ENCODE measurements around the gene CDKAL1.

- no peak for TF ChIP-seq CTCF (IDR thresholded peaks at IDR 0.05)
- TF ChIP-seq TP53 (CRISPR knock-in tag; IDR thresholded peaks at IDR 0.05), result no peak
- TF ChIP-seq, protein P1, sequence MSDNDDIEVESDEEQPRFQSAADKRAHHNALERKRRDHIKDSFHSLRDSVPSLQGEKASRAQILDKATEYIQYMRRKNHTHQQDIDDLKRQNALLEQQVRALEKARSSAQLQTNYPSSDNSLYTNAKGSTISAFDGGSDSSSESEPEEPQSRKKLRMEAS (CRISPR knock-in tag; IDR thresholded peaks at IDR 0.05), result no peak
Measured at GRCh38 chr6:20770773-20771172, 236.5 kb downstream of the CDKAL1 start.
